ENCODE data around the gene FOXP1.

Gene FOXP1

GRCh38 chr3:71124048-71124447 lies 459.5 kb downstream of the FOXP1 start:
- H3F3A ChIP-seq (ENCODE audit: insufficient read depth): no peaks in the 10 kb centered on the region
- no peaks in the 10 kb centered on the region for H4K20me1 ChIP-seq (ENCODE audit: low read depth, low read length)
- no peak overlapping the region for H3K27ac ChIP-seq (ENCODE audit: low read depth, low read length)
- no peak overlapping the region for H3K9ac ChIP-seq (ENCODE audit: low read length)
- H3K4me2 ChIP-seq (ENCODE audit: low read depth, low read length, poor library complexity, severe bottlenecking): no peak overlapping the region
- no peak overlapping the region for H3K4me3 ChIP-seq (ENCODE audit: insufficient read depth, low read length, poor library complexity, severe bottlenecking)
- no peak overlapping the region for H2AFZ ChIP-seq (ENCODE audit: low read depth, low read length, severe bottlenecking)
- peaks cover 51% of the 10 kb centered on the region for H3K79me2 ChIP-seq (ENCODE audit: insufficient read depth, low read length)
- H3K27me3 ChIP-seq (ENCODE audit: low read length): no peaks in the 10 kb centered on the region
- TF ChIP-seq EZH2phosphoT487 (conservative IDR thresholded peaks at IDR 0.05; ENCODE audit: low read length) (no peak), CTCF (IDR thresholded peaks at IDR 0.05; ENCODE audit: insufficient read depth, low read length, poor library complexity, severe bottlenecking) (no peak)
- H3K9me2 ChIP-seq (replicated peaks; ENCODE audit: insufficient read depth, low read length): no peaks in the 10 kb centered on the region
- no peaks in the 10 kb centered on the region for H3K9me3 ChIP-seq (ENCODE audit: insufficient read depth, low read length)
- H3K36me3 ChIP-seq (ENCODE audit: low read length): peaks cover 5% of the 10 kb centered on the region; the same call in 1 of the 2 replicates

DNA sequence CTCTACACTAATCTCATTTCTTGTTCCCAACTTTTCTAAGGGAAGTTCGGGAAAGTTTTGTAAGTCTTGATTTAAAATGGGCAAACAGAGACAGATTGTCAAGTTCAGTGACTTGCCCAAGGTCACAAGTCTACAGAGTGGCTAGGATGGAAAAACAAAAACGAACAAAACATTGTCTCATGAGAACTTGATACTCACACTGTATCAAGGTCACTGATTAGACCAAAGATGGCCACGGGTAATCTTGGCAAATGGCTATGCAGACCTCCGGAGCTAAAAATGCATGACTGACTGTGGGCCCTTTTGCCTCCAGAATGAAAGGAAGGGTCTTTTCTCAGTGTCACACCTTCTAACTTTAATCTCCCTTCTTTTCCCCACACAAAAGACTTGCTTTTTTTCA lies 460.9 kb downstream of the FOXP1 start:
- no peak overlapping the region for H3K27ac ChIP-seq (ENCODE audit: low read depth, low read length)
- H3K79me2 ChIP-seq (ENCODE audit: insufficient read depth, low read length): peaks cover 37% of the 10 kb centered on the region
- peaks cover 7% of the 10 kb centered on the region; the same call in 1 of the 2 replicates for H3K36me3 ChIP-seq (ENCODE audit: low read length)
- no peak overlapping the region for H3K4me2 ChIP-seq (ENCODE audit: low read depth, low read length, poor library complexity, severe bottlenecking)
- no peaks in the 10 kb centered on the region for H3K9me3 ChIP-seq (ENCODE audit: insufficient read depth, low read length)
- no peak overlapping the region for H3K9ac ChIP-seq (ENCODE audit: low read length)
- TF ChIP-seq CTCF (IDR thresholded peaks at IDR 0.05; ENCODE audit: insufficient read depth, low read length, poor library complexity, severe bottlenecking) (no peak), EZH2phosphoT487 (conservative IDR thresholded peaks at IDR 0.05; ENCODE audit: low read length) (no peak)
- H3F3A ChIP-seq (ENCODE audit: insufficient read depth): no peaks in the 10 kb centered on the region; the same call in 1 of the 2 replicates
- no peaks in the 10 kb centered on the region for H4K20me1 ChIP-seq (ENCODE audit: low read depth, low read length)
- H3K27me3 ChIP-seq (ENCODE audit: low read length): no peaks in the 10 kb centered on the region
- no peaks in the 10 kb centered on the region for H3K9me2 ChIP-seq (replicated peaks; ENCODE audit: insufficient read depth, low read length)
- no peak overlapping the region for H2AFZ ChIP-seq (ENCODE audit: low read depth, low read length, severe bottlenecking)
- no peak overlapping the region for H3K4me3 ChIP-seq (ENCODE audit: insufficient read depth, low read length, poor library complexity, severe bottlenecking)

- H4K20me1 ChIP-seq (ENCODE audit: low read depth, low read length): no peaks in the 10 kb centered on the region
- H3F3A ChIP-seq (ENCODE audit: insufficient read depth): no peaks in the 10 kb centered on the region; the same call in 1 of the 2 replicates
- peaks cover 27% of the 10 kb centered on the region; the same call in 1 of the 2 replicates for H3K79me2 ChIP-seq (ENCODE audit: insufficient read depth, low read length)
- no peaks in the 10 kb centered on the region for H3K9me2 ChIP-seq (replicated peaks; ENCODE audit: insufficient read depth, low read length)
- no peak overlapping the region for H3K4me2 ChIP-seq (ENCODE audit: low read depth, low read length, poor library complexity, severe bottlenecking)
- no peaks in the 10 kb centered on the region for H3K27me3 ChIP-seq (ENCODE audit: low read length)
- no peaks in the 10 kb centered on the region for H3K9me3 ChIP-seq (ENCODE audit: insufficient read depth, low read length)
- no peak overlapping the region for H3K4me3 ChIP-seq (ENCODE audit: insufficient read depth, low read length, poor library complexity, severe bottlenecking)
- no peak overlapping the region for H3K9ac ChIP-seq (ENCODE audit: low read length)
- peaks cover 7% of the 10 kb centered on the region; the same call in 1 of the 2 replicates for H3K36me3 ChIP-seq (ENCODE audit: low read length)
- no peak overlapping the region for H3K27ac ChIP-seq (ENCODE audit: low read depth, low read length)
- no peak overlapping the region for H2AFZ ChIP-seq (ENCODE audit: low read depth, low read length, severe bottlenecking)
- TF ChIP-seq EZH2phosphoT487 (conservative IDR thresholded peaks at IDR 0.05; ENCODE audit: low read length): no peak
- TF ChIP-seq CTCF (IDR thresholded peaks at IDR 0.05; ENCODE audit: insufficient read depth, low read length, poor library complexity, severe bottlenecking): no peak
Measured at GRCh38 chr3:71121429-71122167, 461.9 kb downstream of the FOXP1 start.

All from SU-DHL-6 (cell line).